ENCODE results near the gene RUNDC3A.
A peak's percentile ranks its signal among the peaks of the same experiment; 100 is the strongest.

Gene RUNDC3A

GRCh38 chr17:44309472-44309871 is 1.1 kb downstream of the RUNDC3A start:
- ATAC-seq = no peak
- Mint-ChIP-seq H3K9me3 (no peaks in the 10 kb centered on the region), H3K4me3 (no peak overlapping the region), H3K27me3 (peaks cover 44% of the 10 kb centered on the region), H3K36me3 (ENCODE audit: low read depth) (no peaks in the 10 kb centered on the region), H3K27ac (no peak overlapping the region), H3K4me1 (peaks cover 4% of the 10 kb centered on the region)
- DNase-seq = no peak

- peaks cover 4% of the 10 kb centered on the region for H3K4me1 Mint-ChIP-seq
- peaks cover 45% of the 10 kb centered on the region for H3K27me3 Mint-ChIP-seq
- no peak overlapping the region for H3K4me3 Mint-ChIP-seq
- no peak overlapping the region for H3K27ac Mint-ChIP-seq
- H3K36me3 Mint-ChIP-seq (ENCODE audit: low read depth) = no peaks in the 10 kb centered on the region
- ATAC-seq (no peak), DNase-seq (no peak)
- no peaks in the 10 kb centered on the region for H3K9me3 Mint-ChIP-seq
Measured at GRCh38 chr17:44310188-44310587, 1.8 kb downstream of the RUNDC3A start.

GRCh38 chr17:44310609-44311376 is 2.4 kb downstream of the RUNDC3A start:
- ATAC-seq (no peak), DNase-seq (no peak)
- Mint-ChIP-seq H3K4me3 (no peak overlapping the region), H3K9me3 (no peaks in the 10 kb centered on the region), H3K27me3 (peaks cover 47% of the 10 kb centered on the region), H3K36me3 (ENCODE audit: low read depth) (no peaks in the 10 kb centered on the region), H3K27ac (no peak overlapping the region), H3K4me1 (peaks cover 8% of the 10 kb centered on the region)

GRCh38 chr17:44311562-44312181 is 3.3 kb downstream of the RUNDC3A start:
- no peak for DNase-seq
- H3K9me3 Mint-ChIP-seq = no peaks in the 10 kb centered on the region
- no peaks in the 10 kb centered on the region for H3K36me3 Mint-ChIP-seq (ENCODE audit: low read depth)
- no peak overlapping the region for H3K4me3 Mint-ChIP-seq
- peaks cover 14% of the 10 kb centered on the region for H3K4me1 Mint-ChIP-seq
- H3K27me3 Mint-ChIP-seq = peaks cover 49% of the 10 kb centered on the region
- H3K27ac Mint-ChIP-seq = no peak overlapping the region
- ATAC-seq = no peak

GRCh38 chr17:44312396-44313104 is 4.1 kb downstream of the RUNDC3A start:
- Mint-ChIP-seq H3K27ac (no peak overlapping the region), H3K27me3 (peaks cover 49% of the 10 kb centered on the region), H3K4me3 (no peak overlapping the region), H3K9me3 (no peaks in the 10 kb centered on the region), H3K4me1 (peaks cover 18% of the 10 kb centered on the region), H3K36me3 (ENCODE audit: low read depth) (no peaks in the 10 kb centered on the region)
- ATAC-seq = no peak
- DNase-seq = no peak

- H3K4me3 Mint-ChIP-seq = peak overlapping the region; percentile 32
- no peaks in the 10 kb centered on the region for H3K36me3 Mint-ChIP-seq (ENCODE audit: low read depth)
- H3K27ac Mint-ChIP-seq = no peak overlapping the region
Measured at GRCh38 chr17:44314031-44314430, 5.6 kb downstream of the RUNDC3A start.

GRCh38 chr17:44314524-44314868 is 6.1 kb downstream of the RUNDC3A start:
- no peak for ATAC-seq
- peak overlapping the region; percentile 32 for H3K4me3 Mint-ChIP-seq
- DNase-seq = no peak
- H3K4me1 Mint-ChIP-seq = peaks cover 15% of the 10 kb centered on the region
- H3K27ac Mint-ChIP-seq = no peak overlapping the region
- H3K27me3 Mint-ChIP-seq = peaks cover 47% of the 10 kb centered on the region
- H3K36me3 Mint-ChIP-seq (ENCODE audit: low read depth) = peaks cover 1% of the 10 kb centered on the region
- H3K9me3 Mint-ChIP-seq = no peaks in the 10 kb centered on the region

More at GRCh38 chr17:44314031-44314430, 5.6 kb downstream of the RUNDC3A start:
- ATAC-seq (no peak), DNase-seq (no peak)
- no peaks in the 10 kb centered on the region for H3K9me3 Mint-ChIP-seq
- peaks cover 47% of the 10 kb centered on the region for H3K27me3 Mint-ChIP-seq
- H3K4me1 Mint-ChIP-seq = peaks cover 16% of the 10 kb centered on the region

- ATAC-seq = peak; percentile 45
- peaks cover 3% of the 10 kb centered on the region for H3K36me3 Mint-ChIP-seq (ENCODE audit: low read depth)
- peak overlapping the region; percentile 75 for H3K4me3 Mint-ChIP-seq
- peaks cover 15% of the 10 kb centered on the region for H3K4me1 Mint-ChIP-seq
- DNase-seq = peak; percentile 55
- peaks cover 47% of the 10 kb centered on the region for H3K27me3 Mint-ChIP-seq
- H3K9me3 Mint-ChIP-seq = no peaks in the 10 kb centered on the region
- H3K27ac Mint-ChIP-seq = no peak overlapping the region
Measured at GRCh38 chr17:44314869-44315661, 6.7 kb downstream of the RUNDC3A start.

GRCh38 chr17:44315760-44316731 is 7.6 kb downstream of the RUNDC3A start:
- ATAC-seq = no peak
- Mint-ChIP-seq H3K27ac (no peak overlapping the region), H3K27me3 (peaks cover 47% of the 10 kb centered on the region), H3K4me3 (peak overlapping the region; percentile 75), H3K4me1 (peaks cover 15% of the 10 kb centered on the region), H3K9me3 (no peaks in the 10 kb centered on the region), H3K36me3 (ENCODE audit: low read depth) (peaks cover 3% of the 10 kb centered on the region)
- no peak for DNase-seq

GRCh38 chr17:44317545-44317944 is 9.1 kb downstream of the RUNDC3A start:
- peaks cover 5% of the 10 kb centered on the region for H3K36me3 Mint-ChIP-seq (ENCODE audit: low read depth)

GRCh38 chr17:44318077-44318892 is 9.9 kb downstream of the RUNDC3A start:
- Mint-ChIP-seq H3K4me3 (no peak overlapping the region), H3K9me3 (no peaks in the 10 kb centered on the region), H3K27me3 (peaks cover 37% of the 10 kb centered on the region), H3K27ac (no peak overlapping the region), H3K4me1 (peaks cover 17% of the 10 kb centered on the region), H3K36me3 (ENCODE audit: low read depth) (peaks cover 8% of the 10 kb centered on the region)
- DNase-seq (no peak), ATAC-seq (peak; percentile 7)

More at GRCh38 chr17:44317545-44317944, 9.1 kb downstream of the RUNDC3A start:
- H3K27me3 Mint-ChIP-seq = peaks cover 44% of the 10 kb centered on the region
- no peak for DNase-seq
- peaks cover 15% of the 10 kb centered on the region for H3K4me1 Mint-ChIP-seq
- H3K27ac Mint-ChIP-seq = no peak overlapping the region
- ATAC-seq = no peak
- no peaks in the 10 kb centered on the region for H3K9me3 Mint-ChIP-seq
- H3K4me3 Mint-ChIP-seq = no peak overlapping the region

GRCh38 chr17:44320066-44320465 is 11.7 kb downstream of the RUNDC3A start:
- H3K27me3 Mint-ChIP-seq = peaks cover 25% of the 10 kb centered on the region

More at GRCh38 chr17:44320066-44320465, 11.7 kb downstream of the RUNDC3A start:
- H3K27ac Mint-ChIP-seq = no peak overlapping the region
- DNase-seq (no peak), ATAC-seq (no peak)
- H3K36me3 Mint-ChIP-seq (ENCODE audit: low read depth) = peaks cover 9% of the 10 kb centered on the region
- no peak overlapping the region for H3K4me3 Mint-ChIP-seq
- H3K4me1 Mint-ChIP-seq = peaks cover 26% of the 10 kb centered on the region
- no peaks in the 10 kb centered on the region for H3K9me3 Mint-ChIP-seq
